NCI-H187 treated with DMSO at 0.1 percent for 48 hours (cell line): ENCODE results near the gene TNFRSF4.
"Not testable (repeated sequence)": the region's sequence is repeated elsewhere in the genome, so short reads cannot be mapped to it uniquely, and the experiment has no call there.

ENCODE experiments used
- DNase-seq: peaks from one replicate; lab custom pipeline; 2025; lab: John Stamatoyannopoulos, UW

TNFRSF4 gene

DNA sequence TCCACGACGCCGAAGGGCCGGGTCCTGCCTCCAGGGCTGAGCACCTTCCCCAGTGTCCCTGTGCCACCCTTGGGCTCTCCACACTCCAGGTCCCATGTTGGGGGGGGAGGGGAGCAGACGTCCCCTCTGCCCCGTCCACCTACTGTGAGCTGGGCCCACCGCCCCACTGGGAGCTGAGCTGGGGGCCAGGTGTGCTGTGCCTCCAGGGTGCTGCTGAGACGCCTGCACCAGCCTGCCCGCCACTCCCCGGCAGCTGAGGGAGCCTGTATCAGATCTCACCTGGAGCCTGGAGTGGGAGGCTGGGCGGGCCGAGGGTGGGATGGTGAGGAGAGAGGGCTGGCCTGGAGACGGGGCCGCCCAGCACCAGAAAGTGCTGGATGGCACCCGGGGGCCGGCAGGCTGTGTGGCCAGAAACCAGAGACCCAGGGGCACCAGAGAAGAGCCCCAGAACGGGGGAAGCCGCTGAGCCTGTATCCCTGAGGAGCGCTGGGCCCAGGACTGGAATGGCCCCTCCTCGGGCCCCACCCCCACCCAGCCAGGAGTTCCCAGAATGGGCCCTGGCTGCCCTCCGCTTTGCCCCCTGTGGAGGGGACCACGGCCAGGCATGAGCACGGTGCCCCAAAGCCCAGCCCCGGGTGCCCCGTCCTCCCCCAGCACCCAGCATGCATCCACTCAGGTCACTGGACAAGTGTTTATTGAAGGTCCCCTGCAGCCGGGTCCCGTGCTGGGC, 11.0 kb downstream of the TNFRSF4 start:
- no peak for DNase-seq

- no peak for DNase-seq
These were observed 12.8 kb downstream of the TNFRSF4 start for GRCh38 chr1:1200876-1201810.

DNA sequence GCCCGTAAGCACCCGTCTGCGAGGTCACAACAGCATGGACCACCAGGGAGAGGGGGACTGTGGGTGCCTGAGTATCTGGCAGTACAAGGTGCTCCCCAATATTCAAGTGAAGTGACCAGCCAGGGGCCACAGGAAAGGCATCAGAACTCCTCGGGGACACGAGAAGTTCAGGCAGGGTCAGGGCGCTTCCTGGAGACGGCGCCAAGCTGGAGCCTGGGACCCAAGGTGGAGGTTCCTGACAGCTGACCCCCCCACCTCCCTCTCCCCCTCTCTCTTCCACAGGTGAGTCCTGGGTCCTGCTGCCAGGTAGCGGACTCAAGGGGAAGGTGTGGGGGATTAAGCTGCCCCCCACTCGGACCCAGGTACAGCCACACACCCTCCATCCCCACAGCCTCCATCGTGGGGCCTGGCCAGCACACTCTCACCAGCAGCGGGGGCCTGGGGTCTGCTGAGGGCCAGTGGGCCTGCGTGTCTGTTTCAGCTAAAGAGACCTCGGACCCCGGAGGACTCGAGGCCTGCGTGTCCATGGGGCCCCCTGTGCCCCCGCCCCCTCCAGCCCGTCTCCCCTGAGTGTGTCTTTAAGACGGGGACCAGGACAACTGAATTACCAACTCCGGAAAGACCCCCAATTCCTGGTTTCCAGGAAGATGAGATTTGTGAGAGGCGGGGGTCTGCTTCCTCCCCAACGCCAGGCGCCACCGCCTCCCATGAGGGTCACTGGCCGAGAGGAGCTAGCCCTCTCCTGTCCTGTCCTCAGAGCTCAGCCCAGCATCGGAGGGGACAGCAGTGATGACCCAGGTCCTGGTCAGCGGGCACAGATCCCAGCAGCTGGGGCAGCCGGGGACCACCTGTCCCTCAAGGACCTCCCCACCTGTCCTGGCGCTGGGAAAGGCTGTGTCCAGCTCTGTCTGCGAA, 13.7 kb downstream of the TNFRSF4 start:
- no peak for DNase-seq

DNA sequence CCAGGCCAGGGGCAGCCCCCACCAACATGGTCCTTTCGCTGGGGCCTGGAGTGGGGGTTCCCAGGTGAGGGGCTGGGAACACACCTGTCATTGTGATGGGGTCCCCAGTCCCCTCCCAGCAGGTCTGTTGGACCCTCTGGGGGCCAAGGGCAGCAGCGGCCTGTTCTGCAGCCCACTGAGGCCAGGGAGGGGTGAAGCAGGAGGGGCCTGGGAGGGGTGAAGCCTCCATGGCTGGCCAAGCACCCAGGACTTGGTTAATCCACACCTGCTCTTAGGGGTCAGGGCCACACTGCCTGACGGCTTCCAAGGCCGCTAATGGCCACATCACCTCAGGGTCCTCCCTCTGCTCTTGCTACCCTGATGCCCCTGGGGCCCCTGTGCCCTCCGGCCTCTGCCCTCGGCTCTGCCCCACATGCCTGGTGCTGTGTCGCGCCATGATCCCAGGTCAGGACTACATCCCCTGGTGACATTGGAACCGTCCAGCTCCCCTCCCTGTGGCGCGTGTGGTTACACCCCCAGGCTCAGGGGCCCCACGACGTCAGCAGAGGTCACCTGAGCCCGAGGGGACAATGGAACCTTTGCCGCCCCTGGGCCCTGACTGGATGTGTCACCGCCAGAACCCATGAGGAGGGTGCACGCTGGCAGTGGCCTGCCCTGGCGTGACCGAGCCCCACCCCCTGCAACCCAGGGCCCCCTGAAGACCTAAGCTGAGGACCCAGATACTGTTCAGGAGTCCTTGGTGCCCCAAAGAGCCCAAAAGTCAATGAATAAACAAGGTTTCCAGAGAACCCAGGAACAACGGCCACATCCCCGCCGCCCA, 14.6 kb downstream of the TNFRSF4 start:
- DNase-seq = no peak

DNA sequence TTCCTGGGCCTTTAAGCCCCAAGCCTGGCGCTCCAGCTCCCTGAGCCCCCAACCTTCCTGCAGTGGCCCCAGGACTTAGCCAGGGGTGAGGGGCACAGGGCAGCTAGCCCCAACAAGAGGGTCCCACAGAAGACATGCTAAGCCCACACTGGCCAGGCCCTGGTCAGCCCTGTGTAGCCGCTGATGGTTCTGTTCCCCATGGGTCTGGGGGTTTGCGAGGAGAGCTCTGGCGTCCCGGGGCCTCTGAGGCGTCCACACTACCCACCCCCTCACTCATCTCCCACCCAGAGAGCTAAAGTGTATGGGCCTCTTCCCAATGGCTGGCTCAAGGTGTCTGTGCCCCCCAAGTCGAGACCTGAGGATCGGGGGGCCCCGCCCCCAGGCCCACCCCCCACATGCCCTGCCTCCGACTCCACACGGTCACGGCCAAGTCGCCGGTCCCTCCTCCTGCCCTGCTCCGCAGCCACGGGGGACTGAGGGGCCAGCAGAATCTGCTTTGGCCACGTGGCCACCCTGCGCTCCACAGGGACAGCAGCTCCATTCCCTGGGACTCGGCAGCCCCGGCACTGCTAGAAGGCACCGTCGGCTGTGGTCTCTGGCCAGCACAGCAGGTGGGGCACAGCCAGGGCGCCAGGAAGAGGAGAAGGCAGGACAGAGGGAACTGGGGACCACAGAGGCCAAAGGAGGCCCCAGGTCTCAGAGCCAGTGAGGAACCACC, 15.4 kb downstream of the TNFRSF4 start:
- no peak for DNase-seq

GRCh38 chr1:1197551-1198422, 16.2 kb downstream of the TNFRSF4 start:
- no peak for DNase-seq

- no peak for DNase-seq
These were observed 16.8 kb downstream of the TNFRSF4 start for GRCh38 chr1:1197188-1197500.

DNA sequence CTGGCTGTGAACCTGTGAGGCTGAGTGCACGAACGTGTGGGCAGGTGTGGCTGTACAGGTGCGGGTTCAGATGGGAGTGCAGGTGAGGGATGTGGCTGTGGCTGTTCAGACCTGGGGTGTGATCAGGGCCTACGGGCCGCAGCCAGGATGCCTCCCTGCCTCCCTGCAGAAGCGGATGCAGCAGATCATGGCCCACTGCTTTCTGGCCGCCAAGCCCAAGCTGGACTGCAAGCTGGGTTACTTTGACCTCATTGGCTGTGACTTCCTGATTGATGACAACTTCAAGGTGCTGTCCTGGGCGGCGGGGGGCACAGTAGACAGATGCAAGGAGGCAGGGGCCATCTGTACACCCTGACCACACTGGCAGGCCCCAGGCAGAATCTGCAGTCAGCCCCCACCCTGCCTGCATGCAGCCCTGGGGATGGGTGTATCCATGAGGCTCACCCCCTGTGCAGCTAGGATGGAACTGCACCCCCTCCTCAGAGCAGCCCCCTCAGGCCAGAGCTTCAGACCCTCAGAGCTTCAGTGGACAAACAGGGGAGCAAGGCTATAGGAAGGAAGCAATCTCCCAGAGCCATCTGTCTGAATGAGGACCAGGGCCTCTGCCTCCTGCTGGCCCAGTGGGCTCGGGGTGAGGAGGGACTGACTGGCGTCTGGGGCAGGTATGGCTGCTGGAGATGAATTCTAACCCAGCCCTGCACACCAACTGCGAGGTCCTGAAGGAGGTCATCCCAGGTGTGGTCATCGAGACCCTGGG, 17.3 kb downstream of the TNFRSF4 start:
- no peak for DNase-seq

- not testable (repeated sequence) for DNase-seq
These were observed 18.2 kb downstream of the TNFRSF4 start for GRCh38 chr1:1195726-1196125.

GRCh38 chr1:1194723-1195122, 19.2 kb downstream of the TNFRSF4 start:
- DNase-seq = no peak

- DNase-seq = no peak
These were observed 22.2 kb downstream of the TNFRSF4 start for GRCh38 chr1:1191734-1192133.

- no peak for DNase-seq
These were observed 24.8 kb downstream of the TNFRSF4 start for GRCh38 chr1:1189111-1189510.

DNA sequence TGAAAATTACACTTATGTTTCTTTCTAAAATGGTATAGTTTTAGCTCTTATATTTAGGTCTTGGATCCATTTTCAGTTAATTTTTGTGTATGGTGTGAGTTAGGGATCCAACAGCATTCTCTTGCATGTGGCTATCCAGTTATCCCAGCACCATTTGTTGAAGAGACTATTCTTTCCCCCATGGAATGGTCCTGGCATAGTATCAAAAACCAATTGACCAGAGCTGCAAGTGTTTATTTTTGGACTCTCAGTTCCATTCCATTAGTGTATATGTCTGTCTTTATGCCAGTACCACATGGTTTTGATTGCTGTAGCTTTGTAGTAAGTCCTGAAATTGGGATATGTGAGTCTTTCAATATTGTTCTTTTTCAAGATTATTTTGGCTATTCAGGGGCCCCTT, 26.0 kb downstream of the TNFRSF4 start:
- no peak for DNase-seq

DNA sequence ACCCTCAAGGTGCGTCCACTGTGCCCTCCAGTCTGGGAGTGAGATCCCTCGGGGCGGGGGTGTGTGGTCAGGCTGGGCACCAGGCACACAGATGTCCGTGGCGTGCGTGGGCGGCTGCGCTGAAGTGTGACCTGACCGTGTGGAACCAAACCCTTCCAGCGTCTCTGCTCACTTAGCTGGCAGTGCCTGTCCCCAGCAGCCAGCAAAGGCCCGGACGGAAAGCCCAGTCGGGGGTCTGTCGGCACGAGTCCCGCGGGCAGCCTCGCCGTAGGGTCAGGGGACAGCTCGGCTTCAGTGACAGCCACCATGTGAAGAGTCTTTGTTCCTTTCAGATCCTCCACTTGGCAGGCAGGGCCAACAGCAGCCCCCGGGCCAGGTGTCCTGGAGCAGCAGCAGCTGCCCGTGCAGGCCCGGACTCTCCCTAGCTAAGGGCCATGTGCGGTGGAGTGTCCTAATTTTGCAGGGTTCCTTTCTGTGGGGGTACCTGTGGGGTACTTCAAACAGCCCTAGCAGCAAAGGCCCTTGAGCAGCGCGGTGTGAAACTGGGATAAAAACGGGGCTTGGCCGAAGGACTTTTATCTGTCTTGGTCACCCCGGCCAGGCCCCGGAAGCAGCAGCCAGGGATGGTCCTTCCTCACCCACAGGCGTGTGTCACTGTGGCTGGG, 28.7 kb downstream of the TNFRSF4 start:
- DNase-seq = no peak

GRCh38 chr1:1183833-1184775, 29.8 kb downstream of the TNFRSF4 start:
- DNase-seq = no peak

GRCh38 chr1:1183221-1183747, 30.7 kb downstream of the TNFRSF4 start:
- no peak for DNase-seq
